ENCODE data around the gene SEMA7A.

The SEMA7A gene

DNA sequence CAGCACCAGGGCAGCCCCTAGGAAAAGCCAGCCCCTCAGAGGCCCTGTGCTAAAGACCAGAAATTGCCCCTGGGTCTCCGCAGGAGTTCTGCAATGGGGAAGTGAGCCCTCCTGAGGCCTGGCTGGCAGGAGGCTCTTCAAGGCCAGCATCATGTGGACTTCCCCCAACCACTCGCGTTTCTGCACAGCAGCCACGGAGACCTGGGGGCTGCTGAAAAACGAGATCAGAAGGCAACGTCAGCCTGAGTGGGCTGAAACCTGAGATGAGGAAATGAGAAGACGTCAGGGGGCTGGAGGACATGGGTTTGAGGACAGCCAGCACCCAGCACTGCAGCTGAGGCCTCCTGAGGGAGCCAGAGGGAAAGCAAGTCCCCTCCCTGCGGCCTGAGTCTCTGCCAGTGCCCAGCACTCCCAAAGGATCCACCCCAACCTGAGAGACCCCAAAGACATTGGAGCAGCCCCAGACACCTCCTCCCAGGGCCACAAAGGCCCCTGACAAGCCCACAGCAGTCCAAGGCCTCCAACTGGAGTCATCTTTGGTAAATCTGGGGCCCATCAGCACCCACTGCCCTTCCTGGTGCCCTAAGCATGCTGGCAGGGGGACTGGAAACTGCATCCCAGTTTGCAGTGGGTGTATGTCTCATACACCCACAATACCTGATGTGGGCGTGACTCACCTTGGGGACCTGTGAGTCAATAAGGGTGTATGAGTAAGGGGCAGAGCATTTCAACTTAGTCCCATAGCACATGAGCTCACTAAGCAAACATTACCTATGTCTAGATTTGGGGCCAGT, 37.1 kb downstream of the SEMA7A start:
- peak; percentile 45 for DNase-seq (ENCODE audit: low read depth)

DNA sequence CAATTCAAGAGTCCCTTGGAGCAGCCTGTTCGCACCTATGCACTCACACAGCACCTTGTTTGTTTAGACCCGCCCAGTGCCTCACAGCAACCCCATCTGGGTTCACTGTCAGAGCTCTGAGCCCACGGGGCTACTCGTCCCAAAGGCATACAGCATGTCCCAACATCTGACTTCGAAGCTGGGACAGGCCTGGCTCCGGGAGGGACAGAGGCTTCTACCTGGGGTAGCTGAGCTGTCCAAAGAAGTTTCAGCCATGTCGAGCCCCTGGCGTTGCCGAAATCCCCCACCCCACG, 37.7 kb downstream of the SEMA7A start:
- no peak for DNase-seq (ENCODE audit: low read depth)
- no peak overlapping the region for H3K4me3 ChIP-seq (ENCODE audit: low read depth, low read length)
- TF ChIP-seq, protein P1, sequence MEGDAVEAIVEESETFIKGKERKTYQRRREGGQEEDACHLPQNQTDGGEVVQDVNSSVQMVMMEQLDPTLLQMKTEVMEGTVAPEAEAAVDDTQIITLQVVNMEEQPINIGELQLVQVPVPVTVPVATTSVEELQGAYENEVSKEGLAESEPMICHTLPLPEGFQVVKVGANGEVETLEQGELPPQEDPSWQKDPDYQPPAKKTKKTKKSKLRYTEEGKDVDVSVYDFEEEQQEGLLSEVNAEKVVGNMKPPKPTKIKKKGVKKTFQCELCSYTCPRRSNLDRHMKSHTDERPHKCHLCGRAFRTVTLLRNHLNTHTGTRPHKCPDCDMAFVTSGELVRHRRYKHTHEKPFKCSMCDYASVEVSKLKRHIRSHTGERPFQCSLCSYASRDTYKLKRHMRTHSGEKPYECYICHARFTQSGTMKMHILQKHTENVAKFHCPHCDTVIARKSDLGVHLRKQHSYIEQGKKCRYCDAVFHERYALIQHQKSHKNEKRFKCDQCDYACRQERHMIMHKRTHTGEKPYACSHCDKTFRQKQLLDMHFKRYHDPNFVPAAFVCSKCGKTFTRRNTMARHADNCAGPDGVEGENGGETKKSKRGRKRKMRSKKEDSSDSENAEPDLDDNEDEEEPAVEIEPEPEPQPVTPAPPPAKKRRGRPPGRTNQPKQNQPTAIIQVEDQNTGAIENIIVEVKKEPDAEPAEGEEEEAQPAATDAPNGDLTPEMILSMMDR (conservative IDR thresholded peaks at IDR 0.05; ENCODE audit: low read depth, low read length): no peak

More for the DNA sequence above, 37.1 kb downstream of the SEMA7A start:
- TF ChIP-seq, protein P1 (conservative IDR thresholded peaks at IDR 0.05; ENCODE audit: low read depth, low read length): peak; percentile 23
- H3K4me3 ChIP-seq (ENCODE audit: low read depth, low read length): no peak overlapping the region

DNA sequence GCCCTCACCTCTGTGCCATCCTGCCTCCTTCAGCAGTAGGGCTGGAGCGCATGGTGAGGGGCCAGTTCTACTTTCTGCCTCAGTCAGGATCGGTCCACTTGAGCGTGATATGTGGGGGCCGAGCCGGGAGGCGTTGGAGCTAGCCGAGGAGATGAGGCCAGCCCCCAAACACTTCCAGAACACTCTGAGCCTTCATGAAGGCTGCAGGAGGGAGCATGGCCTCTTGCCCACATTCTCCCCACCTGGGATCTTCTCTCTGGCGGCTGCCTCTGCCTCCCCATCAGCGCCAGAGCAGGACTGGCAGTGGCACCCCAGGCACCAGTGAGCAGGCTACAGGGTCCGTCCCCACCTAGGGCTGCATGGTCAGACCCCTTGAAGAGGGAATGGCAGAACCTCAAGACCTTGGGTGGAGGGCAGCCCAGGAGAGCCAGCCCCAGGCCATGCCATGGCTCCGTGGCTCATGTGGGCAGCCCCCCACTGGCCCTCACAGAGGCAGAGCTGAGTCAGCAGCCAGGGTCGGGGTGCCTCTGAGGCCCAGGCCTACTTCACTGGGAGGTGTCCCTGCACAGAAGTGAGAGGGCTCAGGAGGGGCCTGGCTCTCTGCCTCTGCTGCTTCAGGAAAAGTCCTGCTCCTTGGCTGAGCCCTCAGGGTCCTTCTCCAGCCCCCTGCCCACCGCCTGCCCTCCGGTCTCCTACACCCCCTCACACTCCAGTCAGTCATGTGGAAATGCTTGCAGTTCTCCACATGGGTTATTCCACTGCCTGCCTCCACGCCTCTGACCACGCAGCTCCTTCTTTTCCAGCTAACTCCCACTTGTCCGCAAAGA, 38.2 kb downstream of the SEMA7A start:
- DNase-seq (ENCODE audit: low read depth): no peak
- TF ChIP-seq, protein P1 (conservative IDR thresholded peaks at IDR 0.05; ENCODE audit: low read depth, low read length): no peak
- no peak overlapping the region for H3K4me3 ChIP-seq (ENCODE audit: low read depth, low read length)

DNA sequence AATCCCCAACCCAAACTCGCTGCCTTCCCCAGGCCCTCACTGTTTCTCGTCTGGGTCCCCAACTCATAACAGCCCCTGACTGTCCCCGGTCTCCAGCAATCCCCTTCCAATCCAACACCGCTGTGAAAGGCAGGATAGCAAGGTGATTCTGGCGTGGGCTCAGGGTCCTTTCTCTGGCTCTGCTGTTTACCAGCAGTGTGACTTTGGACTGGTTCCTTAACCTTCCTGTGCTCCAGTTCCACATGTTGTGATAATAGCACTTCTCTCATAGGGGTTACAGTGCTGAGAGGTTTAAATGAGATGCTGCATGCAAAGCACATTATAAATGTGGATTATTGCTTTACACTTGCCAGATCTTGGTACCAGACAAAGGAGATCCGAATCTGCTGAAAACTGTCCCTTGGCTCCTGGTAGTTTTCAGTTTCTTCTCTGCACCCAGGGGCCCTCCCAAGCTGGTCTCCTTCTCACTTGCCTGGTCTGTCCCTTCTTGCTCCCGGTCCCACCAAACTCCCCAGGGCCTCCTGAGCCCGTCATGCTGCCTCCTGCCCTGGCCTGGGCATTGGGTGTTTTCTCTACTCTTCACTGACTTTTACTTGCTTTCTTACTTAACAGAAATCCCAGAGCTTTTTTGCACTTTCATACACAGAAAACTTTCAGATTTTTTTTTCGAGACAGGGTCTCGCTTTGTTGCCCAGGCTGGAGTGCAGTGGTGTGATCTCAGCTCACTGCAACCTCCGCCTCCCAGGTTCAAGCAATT, 39.5 kb downstream of the SEMA7A start:
- H3K4me3 ChIP-seq (ENCODE audit: low read depth, low read length): no peak overlapping the region
- no peak for DNase-seq (ENCODE audit: low read depth)
- TF ChIP-seq, protein P1 (conservative IDR thresholded peaks at IDR 0.05; ENCODE audit: low read depth, low read length): no peak

DNA sequence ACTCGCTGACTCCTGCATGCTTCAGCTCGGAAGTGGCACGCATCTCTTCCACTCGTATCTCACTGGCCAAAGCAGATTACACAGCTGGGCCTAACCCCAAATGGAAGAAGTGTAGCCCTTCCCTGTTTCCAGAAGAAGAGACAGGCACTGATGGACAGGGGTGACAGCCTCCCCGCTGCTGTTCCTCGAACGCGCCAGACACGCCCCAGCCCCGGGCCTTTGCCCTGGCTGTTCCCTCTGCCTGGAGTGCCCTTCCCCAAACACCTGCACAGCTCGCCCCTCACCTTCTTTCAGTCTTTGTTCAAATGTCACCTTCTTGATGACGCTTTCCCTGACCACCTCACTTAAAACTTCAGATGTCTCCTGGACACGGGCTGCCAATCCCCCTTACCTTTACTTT, 40.3 kb downstream of the SEMA7A start:
- TF ChIP-seq, protein P1 (conservative IDR thresholded peaks at IDR 0.05; ENCODE audit: low read depth, low read length): no peak
- no peak overlapping the region for H3K4me3 ChIP-seq (ENCODE audit: low read depth, low read length)
- DNase-seq (ENCODE audit: low read depth): no peak

DNA sequence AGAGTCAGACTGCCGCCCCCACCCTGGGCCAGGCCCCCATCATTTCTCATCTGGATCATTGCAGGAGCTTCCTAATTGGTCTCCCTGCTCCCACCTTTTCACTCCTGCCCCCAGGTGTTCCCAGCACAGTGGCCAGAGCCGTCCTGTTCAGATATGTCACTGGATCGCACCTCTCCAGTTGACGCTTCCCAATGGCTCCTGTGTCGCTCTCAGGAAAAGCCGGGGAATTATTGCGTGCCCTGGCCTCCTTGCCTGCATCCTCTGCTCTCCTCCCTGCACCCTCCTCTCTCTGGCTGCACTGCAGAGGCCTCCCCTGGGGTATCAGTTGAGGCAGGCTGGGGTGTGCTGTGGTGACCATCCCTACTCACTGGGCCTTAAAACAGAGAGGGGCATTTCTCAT, 40.9 kb downstream of the SEMA7A start:
- no peak for DNase-seq (ENCODE audit: low read depth)
- TF ChIP-seq, protein P1 (conservative IDR thresholded peaks at IDR 0.05; ENCODE audit: low read depth, low read length): no peak
- H3K4me3 ChIP-seq (ENCODE audit: low read depth, low read length): no peak overlapping the region

All from choroid plexus epithelial cell (primary cell).